ENCODE results near the gene CHCHD6.
A peak's percentile ranks its signal among the peaks of the same experiment; 100 is the strongest.

CHCHD6 gene, protein sequence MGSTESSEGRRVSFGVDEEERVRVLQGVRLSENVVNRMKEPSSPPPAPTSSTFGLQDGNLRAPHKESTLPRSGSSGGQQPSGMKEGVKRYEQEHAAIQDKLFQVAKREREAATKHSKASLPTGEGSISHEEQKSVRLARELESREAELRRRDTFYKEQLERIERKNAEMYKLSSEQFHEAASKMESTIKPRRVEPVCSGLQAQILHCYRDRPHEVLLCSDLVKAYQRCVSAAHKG

DNA sequence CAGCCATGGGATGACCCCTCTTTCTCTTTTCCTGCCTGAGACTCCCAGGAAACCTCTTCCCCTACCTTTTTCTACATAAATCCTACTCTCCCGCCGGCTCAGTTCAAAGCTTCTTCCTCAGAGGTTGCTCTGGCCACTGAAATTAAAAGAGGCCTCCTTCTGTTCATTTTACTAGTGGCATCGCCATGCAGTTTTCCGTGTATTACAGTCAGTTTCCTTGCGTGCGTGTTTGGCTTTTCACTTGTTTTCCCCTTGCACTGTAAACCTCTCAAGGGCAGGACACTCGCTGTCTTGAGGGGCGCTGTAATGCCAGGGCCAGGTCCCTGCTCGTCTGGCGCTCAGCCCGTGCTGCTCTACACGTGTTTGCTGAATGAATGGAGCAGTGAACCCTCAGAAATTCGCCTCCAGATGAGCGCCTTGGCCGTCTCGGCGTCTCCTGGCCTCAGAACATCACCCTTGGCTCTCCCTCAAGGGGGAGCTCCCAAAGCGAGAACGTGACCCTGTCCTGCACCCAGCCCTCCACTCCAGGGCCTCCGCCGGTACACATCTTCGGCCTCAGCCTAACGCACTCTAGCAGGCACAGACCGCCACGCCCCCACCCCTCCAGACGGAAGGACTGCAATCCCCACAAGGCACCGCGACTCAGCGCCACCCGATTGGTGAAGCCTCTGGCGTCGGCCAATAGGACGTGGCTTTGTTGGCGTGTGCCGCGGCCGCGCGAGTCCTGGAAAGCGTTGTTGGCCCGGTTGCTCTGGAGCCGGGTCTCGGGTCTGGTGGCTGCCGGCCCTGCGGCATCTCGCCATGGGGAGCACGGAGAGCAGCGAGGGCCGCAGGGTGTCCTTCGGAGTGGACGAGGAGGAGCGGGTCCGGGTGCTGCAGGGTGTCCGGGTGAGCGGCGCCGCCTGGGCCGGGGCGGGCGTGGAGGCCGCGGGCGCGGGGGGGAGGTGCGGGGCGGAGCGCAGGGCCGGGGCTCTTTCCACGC is at the start of gene CHCHD6:
TSS of gene CHCHD6 (plus strand) at position 729 of the 982 bp plus-strand sequence. CDS start at position 802, 73 bp downstream.
- peak within 1 kb of the TSS; percentile 69 for H3K4me3 ChIP-seq (ENCODE audit: low read length)
- TF ChIP-seq, protein P1, sequence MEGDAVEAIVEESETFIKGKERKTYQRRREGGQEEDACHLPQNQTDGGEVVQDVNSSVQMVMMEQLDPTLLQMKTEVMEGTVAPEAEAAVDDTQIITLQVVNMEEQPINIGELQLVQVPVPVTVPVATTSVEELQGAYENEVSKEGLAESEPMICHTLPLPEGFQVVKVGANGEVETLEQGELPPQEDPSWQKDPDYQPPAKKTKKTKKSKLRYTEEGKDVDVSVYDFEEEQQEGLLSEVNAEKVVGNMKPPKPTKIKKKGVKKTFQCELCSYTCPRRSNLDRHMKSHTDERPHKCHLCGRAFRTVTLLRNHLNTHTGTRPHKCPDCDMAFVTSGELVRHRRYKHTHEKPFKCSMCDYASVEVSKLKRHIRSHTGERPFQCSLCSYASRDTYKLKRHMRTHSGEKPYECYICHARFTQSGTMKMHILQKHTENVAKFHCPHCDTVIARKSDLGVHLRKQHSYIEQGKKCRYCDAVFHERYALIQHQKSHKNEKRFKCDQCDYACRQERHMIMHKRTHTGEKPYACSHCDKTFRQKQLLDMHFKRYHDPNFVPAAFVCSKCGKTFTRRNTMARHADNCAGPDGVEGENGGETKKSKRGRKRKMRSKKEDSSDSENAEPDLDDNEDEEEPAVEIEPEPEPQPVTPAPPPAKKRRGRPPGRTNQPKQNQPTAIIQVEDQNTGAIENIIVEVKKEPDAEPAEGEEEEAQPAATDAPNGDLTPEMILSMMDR (IDR thresholded peaks at IDR 0.05; ENCODE audit: insufficient read depth, low read depth, low read length, missing control alignments), result no peak
- peak; percentile 96 for DNase-seq (ENCODE audit: low read depth)

DNA sequence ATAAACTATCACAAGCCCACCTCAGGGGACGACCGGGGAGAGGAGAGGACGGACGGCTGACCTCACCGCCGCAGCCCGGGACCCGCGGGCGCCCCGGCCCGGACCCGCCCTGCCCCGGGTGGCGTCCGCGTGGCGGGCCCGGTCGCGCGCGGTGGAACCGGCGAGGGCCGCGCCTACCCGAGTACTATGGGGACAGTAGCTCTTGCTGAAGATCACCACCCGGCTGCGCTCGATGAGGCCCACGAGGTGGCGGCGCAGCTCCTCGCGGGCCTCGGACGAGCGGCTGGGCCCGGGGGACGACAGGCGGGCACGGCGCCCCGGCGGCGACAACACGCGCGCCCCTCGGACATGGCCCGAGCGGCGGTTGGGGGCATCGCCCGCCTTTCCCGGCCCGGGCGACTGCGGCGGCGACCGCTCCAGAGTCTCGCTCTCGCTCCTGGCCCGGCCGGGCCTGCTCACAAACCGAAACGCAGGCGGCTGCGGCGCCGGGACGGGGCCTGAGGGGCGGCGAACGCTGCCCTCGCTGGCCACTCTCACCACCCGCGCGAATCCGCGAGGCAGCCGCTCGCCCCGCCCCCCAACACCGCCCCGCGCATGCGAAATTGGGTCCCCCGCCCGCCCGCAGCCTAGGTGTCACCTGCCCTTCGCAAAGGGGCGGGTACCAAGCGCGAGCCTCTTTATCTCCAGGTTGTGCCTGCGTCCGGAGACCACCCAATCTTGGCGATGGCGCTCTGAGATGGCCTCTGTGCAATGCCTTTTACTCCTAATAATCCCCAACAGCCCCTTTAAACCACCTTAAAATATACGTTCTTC is 49.3 kb upstream of the CHCHD6 start, which contains the start of gene TXNRD3:
TSS of gene TXNRD3 (minus strand) at position 554 of the 813 bp plus-strand sequence.
- DNase-seq (ENCODE audit: low read depth), result peak; percentile 83
- H3K4me3 ChIP-seq (ENCODE audit: low read length), result peak within 1 kb of the TSS; percentile 78
- TF ChIP-seq, protein P1 (IDR thresholded peaks at IDR 0.05; ENCODE audit: insufficient read depth, low read depth, low read length, missing control alignments), result no peak

DNA sequence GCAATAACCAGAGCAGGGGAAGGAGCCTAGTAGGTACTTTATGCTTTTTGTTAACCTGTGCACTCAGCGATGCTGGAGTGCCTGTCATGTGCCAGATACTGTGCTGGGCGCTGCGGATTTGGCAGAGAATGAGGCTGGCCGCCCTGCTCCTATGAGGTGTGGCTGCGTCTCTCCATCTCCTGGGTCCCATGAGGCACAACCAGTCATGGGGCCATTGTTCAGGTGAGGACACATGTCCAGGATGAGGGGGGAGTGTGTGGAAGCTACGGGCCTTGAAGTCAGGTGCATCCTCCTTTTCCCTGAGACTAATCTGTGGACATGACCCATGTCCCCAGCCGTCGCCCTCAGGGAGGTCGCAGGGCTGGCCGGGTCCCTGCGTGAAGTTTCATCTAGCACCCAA is 48.2 kb upstream of the CHCHD6 start:
- no peak overlapping the region for H3K4me3 ChIP-seq (ENCODE audit: low read length)
- DNase-seq (ENCODE audit: low read depth), result no peak
- TF ChIP-seq, protein P1 (IDR thresholded peaks at IDR 0.05; ENCODE audit: insufficient read depth, low read depth, low read length, missing control alignments), result no peak

DNA sequence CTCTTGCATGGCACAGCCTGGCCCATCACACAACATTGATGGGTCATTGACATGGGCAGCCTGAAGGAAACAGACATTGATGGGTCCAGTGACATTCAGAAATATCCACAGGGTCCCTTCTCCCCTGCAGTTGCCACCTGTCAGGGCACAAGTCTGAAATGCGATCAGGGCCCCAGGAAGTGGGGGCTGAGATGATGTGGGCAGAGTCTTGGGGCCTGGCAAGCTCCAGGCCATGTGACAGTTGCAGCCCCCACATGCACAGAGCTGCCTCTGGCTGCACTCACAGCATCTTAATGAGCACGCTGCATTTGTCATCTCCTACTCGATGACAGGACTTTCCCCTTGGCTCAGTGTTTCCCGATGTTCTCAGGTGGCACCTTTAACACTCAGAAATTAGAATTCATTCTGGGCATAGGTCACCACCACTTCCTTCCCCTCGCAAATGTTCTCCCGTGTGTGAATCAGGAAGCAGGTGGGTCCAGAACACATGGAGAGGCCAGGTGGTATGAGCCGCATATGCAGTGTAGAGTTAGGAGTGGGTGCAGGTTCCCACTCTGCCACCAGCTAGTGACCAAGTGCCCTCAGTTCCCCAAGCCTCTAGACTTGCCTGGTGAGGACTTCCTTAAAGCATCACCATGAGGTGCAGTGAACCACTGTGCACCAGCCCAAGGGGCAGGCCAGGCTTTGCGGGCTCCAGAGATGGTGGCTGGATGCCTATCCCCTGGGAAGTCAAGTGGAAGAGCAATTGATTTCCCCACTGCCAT is 47.5 kb upstream of the CHCHD6 start:
- no peak overlapping the region for H3K4me3 ChIP-seq (ENCODE audit: low read length)
- no peak for DNase-seq (ENCODE audit: low read depth)
- TF ChIP-seq, protein P1 (IDR thresholded peaks at IDR 0.05; ENCODE audit: insufficient read depth, low read depth, low read length, missing control alignments), result no peak

DNA sequence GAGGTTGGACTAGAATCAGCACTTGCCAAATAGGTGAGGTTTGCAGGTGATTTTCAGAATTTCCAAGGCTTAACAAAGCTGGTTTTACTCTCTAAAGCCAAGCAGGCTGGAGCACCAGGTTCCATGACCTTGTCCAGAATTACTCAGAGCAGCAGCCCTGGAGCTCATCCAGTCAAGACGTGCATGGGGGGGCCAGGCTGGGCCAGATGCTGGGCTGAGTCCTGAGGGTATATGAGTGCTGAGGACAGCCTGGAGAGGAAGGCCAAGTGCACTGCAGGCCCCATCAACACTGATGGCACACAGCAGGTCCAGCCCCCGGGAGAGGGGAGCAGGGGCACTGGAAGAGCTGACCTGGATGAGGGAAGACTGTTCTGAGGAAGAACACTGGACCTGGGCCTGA is 46.1 kb upstream of the CHCHD6 start:
- DNase-seq (ENCODE audit: low read depth), result no peak
- H3K4me3 ChIP-seq (ENCODE audit: low read length), result no peak overlapping the region

More for the DNA sequence above, 46.1 kb upstream of the CHCHD6 start:
- TF ChIP-seq, protein P1 (IDR thresholded peaks at IDR 0.05; ENCODE audit: insufficient read depth, low read depth, low read length, missing control alignments), result no peak

Measured in epithelial cell of esophagus (primary cell).